ENCODE data around the gene GPC1. TPM values are rescaled to one million over a fixed set of nuclear protein-coding genes. Genes with fewer than 3 reads are reported as not detected.

Gene GPC1
- total RNA-seq, 1 experiment from 2014 or later = 38.9 TPM

DNA sequence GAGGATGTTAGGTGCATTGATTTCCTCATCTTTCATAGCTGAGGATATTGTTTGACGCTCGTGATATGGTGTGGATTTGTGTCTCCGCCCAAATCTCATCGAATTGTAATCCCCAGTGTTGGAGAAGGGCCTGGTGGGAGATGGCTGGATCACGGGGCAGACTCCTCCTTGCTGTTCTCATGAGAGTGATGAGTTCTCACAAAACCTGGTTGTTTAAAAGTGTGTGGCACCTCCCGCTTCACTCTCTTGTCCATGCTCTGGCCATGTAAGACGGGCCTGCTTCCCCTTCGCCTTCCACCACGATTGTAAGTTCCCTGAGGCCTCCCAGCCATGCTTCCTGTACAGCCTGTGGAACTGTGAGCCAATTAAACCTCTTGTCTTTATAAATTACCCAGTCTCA is 28.4 kb upstream of the GPC1 start:
- Mint-ChIP-seq H3K9me3 (ENCODE audit: unreplicated experiment) (no peaks in the 10 kb centered on the region), H3K27me3 (ENCODE audit: insufficient read depth, unreplicated experiment) (peaks cover 20% of the 10 kb centered on the region), H3K4me3 (ENCODE audit: unreplicated experiment) (no peak overlapping the region), H3K4me1 (ENCODE audit: insufficient read depth, unreplicated experiment) (no peaks in the 10 kb centered on the region), H3K36me3 (ENCODE audit: insufficient read depth, unreplicated experiment) (no peaks in the 10 kb centered on the region), H3K27ac (ENCODE audit: low read depth, unreplicated experiment) (no peak overlapping the region)
- BruUV-seq (replicated peaks) = no TSS peak
- POLR2A ChIA-PET = interaction anchor here (1.0 kb wide), 1 partner anchor 24 kb away, joined by 3 read pairs; no protein-coding TSS in a partner anchor
- intact Hi-C loops (cut with micrococcal nuclease) = no loop called here
- CTCF ChIA-PET = interaction anchor here (0.7 kb wide), 1 partner anchor 590 kb away, joined by 5 read pairs; no protein-coding TSS in a partner anchor
- DNase-seq (ENCODE audit: unreplicated experiment) = no peak
- no peak for TF ChIP-seq CTCF (IDR thresholded peaks at IDR 0.05; ENCODE audit: unreplicated experiment)

DNA sequence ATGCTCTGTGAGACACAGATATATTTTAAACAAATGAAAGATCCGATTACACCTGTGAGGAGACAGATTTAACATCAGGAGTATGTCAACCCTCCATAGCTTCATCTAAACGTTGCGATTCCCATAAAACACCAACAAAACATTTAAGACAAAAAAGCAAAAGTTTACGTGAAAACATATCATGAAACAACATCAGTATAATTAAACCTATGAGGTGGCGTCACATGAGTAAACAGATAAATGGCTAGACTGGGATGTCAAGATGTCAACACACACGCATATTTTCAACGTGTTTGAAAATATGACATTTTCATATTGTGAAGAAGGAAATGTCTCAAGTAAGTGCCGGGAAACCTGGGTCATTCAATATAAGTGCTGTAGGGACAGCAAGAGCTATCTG is 25.5 kb upstream of the GPC1 start:
- DNase-seq (ENCODE audit: unreplicated experiment) = no peak
- TF ChIP-seq CTCF (IDR thresholded peaks at IDR 0.05; ENCODE audit: unreplicated experiment) = no peak
- no peaks in the 10 kb centered on the region for H3K9me3 Mint-ChIP-seq (ENCODE audit: unreplicated experiment)
- intact Hi-C loops (cut with micrococcal nuclease) = no loop called here
- ChIA-PET POLR2A (no interaction called here), CTCF (no interaction called here)
- BruUV-seq (replicated peaks) = no TSS peak
- H3K27me3 Mint-ChIP-seq (ENCODE audit: insufficient read depth, unreplicated experiment) = peaks cover 20% of the 10 kb centered on the region
- H3K4me1 Mint-ChIP-seq (ENCODE audit: insufficient read depth, unreplicated experiment) = no peaks in the 10 kb centered on the region
- H3K27ac Mint-ChIP-seq (ENCODE audit: low read depth, unreplicated experiment) = no peak overlapping the region
- no peaks in the 10 kb centered on the region for H3K36me3 Mint-ChIP-seq (ENCODE audit: insufficient read depth, unreplicated experiment)
- H3K4me3 Mint-ChIP-seq (ENCODE audit: unreplicated experiment) = no peak overlapping the region

- no peak for TF ChIP-seq CTCF (IDR thresholded peaks at IDR 0.05; ENCODE audit: unreplicated experiment)
- ChIA-PET POLR2A (no interaction called here), CTCF (no interaction called here)
- Mint-ChIP-seq H3K27me3 (ENCODE audit: insufficient read depth, unreplicated experiment) (peaks cover 20% of the 10 kb centered on the region), H3K4me1 (ENCODE audit: insufficient read depth, unreplicated experiment) (no peaks in the 10 kb centered on the region), H3K27ac (ENCODE audit: low read depth, unreplicated experiment) (no peak overlapping the region), H3K4me3 (ENCODE audit: unreplicated experiment) (no peak overlapping the region), H3K9me3 (ENCODE audit: unreplicated experiment) (no peaks in the 10 kb centered on the region), H3K36me3 (ENCODE audit: insufficient read depth, unreplicated experiment) (no peaks in the 10 kb centered on the region)
- intact Hi-C loops (cut with micrococcal nuclease) = no loop called here
- DNase-seq (ENCODE audit: unreplicated experiment) = no peak
- BruUV-seq (replicated peaks) = no TSS peak
Measured at GRCh38 chr2:240410808-240411207, 24.7 kb upstream of the GPC1 start.

DNA sequence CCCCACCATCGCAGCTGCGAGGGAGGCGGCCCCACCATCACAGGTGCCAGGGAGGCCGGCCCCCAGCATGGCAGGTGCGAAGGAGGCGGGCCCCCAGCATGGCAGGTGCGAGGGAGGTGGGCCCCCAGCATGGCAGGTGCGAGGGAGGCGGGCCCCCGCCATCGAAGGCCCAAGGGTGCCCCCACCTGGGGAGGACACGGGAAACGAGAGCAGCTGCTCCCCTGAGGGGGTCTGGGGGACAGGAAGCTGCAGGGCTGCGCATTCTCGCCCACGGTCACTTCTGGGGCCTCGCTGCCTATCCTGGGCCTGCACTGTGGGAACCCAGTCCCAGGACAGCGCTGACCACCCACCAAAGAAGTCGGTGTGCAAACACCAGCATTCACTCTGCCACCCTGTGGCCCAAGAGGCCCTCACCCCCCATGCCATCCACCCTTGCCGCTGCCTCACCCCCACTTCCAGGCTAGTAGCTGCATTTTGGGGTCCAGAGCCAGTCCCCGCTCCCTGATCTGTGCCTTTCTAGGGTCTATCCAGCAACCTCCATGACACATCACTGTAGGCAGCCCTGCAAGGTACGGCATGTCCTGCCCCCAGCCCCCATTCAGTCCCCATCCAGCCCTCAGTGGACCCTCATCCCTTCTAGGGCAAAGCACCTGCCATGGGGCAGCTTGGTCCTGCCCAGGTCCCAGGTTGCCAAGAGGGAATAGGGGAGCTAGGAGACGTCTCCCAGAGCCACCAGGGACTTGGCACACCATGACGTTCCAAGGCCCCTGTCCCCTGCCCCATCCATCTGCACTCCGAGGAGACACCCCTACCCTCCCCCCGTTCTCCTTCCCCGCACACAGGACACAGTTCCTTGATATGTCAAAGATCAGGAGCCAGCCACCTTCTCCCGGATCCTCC is 24.0 kb upstream of the GPC1 start:
- H3K4me3 Mint-ChIP-seq (ENCODE audit: unreplicated experiment) = no peak overlapping the region
- no TSS peak for BruUV-seq (replicated peaks)
- no peaks in the 10 kb centered on the region for H3K4me1 Mint-ChIP-seq (ENCODE audit: insufficient read depth, unreplicated experiment)

More for the DNA sequence above, 24.0 kb upstream of the GPC1 start:
- no peak for TF ChIP-seq CTCF (IDR thresholded peaks at IDR 0.05; ENCODE audit: unreplicated experiment)
- POLR2A ChIA-PET = no interaction called here
- intact Hi-C loops (cut with micrococcal nuclease) = no loop called here
- peaks cover 20% of the 10 kb centered on the region for H3K27me3 Mint-ChIP-seq (ENCODE audit: insufficient read depth, unreplicated experiment)
- no peak overlapping the region for H3K27ac Mint-ChIP-seq (ENCODE audit: low read depth, unreplicated experiment)
- DNase-seq (ENCODE audit: unreplicated experiment) = no peak
- no peaks in the 10 kb centered on the region for H3K9me3 Mint-ChIP-seq (ENCODE audit: unreplicated experiment)
- no peaks in the 10 kb centered on the region for H3K36me3 Mint-ChIP-seq (ENCODE audit: insufficient read depth, unreplicated experiment)
- CTCF ChIA-PET = interaction anchor here (0.6 to 0.7 kb wide), 2 partner anchors 179 to 269 kb away, joined by 3 read pairs; no protein-coding TSS in a partner anchor

Data from MCF 10A (cell line).